ENCODE data around the gene DEGS1. TPM values are rescaled to one million over a fixed set of nuclear protein-coding genes. Genes with fewer than 3 reads are reported as not detected.

Gene DEGS1
- total and polyA plus RNA-seq, 10 donors: 29.2 to 102 (median 53.0) TPM

DNA sequence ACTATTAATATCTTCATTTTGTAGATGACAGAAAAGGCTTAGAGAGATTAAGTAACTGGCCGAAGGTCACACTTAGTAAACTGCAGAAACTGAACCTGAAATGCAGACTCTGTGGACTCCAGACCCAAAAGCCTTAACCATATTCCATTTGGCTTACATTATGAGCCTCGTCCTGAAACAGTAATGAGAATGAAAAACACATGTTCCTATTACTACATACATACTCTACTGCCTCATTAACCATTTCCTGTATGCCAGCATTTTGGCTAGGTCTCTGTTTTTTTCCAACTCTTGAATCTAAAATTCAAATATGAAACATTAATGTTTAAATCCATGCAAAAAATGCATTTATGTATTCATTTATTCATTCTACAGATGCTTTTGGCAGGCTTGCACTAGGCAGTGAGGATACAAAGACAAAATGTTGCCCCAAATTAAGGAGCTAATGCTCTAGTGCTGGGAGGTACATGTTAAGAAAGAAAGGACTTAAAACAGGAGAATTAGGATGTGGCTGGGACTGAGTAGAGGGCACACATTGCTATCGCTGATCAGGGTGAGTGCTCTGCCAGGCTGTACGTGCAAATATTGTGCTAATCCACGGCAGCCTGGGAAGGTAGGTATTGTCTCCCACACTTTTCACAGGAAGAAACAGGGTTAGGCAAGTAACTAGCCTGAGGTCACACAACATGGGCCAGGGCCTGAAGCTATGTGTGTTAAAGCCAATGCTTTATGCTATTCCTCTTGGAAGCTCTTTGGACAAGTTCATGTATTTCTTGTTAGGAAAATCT is 14.0 kb downstream of the DEGS1 start:
- Histone ChIP-seq H3K4me3 (no peak overlapping the region), H3K9me3 (no peaks in the 10 kb centered on the region), H3K4me1 (peaks cover 0 to 33% (median 6%) of the 10 kb centered on the region in 6 donors), H3K36me3 (peaks cover 0 to 40% (median 16%) of the 10 kb centered on the region in 6 donors), H3K27me3 (replicated peaks in 1 of 7) (no peaks in the 10 kb centered on the region), H3K27ac (peak overlapping the region in 2 of 8 donors; percentile 16 to 42)
- intact Hi-C loops (cut with DNase I; ENCODE audit: low total_unique reads): no loop called here
- TF ChIP-seq, protein P1, sequence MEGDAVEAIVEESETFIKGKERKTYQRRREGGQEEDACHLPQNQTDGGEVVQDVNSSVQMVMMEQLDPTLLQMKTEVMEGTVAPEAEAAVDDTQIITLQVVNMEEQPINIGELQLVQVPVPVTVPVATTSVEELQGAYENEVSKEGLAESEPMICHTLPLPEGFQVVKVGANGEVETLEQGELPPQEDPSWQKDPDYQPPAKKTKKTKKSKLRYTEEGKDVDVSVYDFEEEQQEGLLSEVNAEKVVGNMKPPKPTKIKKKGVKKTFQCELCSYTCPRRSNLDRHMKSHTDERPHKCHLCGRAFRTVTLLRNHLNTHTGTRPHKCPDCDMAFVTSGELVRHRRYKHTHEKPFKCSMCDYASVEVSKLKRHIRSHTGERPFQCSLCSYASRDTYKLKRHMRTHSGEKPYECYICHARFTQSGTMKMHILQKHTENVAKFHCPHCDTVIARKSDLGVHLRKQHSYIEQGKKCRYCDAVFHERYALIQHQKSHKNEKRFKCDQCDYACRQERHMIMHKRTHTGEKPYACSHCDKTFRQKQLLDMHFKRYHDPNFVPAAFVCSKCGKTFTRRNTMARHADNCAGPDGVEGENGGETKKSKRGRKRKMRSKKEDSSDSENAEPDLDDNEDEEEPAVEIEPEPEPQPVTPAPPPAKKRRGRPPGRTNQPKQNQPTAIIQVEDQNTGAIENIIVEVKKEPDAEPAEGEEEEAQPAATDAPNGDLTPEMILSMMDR (IDR thresholded peaks at IDR 0.05 in 8 of 11, conservative IDR thresholded peaks at IDR 0.05 in 3 of 11): no peak
- no peak for TF ChIP-seq POLR2A (IDR thresholded peaks at IDR 0.05)
- DNase-seq: no peak
- 71 to 84% (median 77%) methylated on average over 5 of the region's 5 CpGs for WGBS, 5 donors

GRCh38 chr1:224198572-224198971 is 15.5 kb downstream of the DEGS1 start:
- DNase-seq: no peak
- no peak overlapping the region for H3K27ac ChIP-seq
- H3K36me3 ChIP-seq: peaks cover 0 to 24% (median 1%) of the 10 kb centered on the region in 6 donors
- H3K27me3 ChIP-seq (replicated peaks in 1 of 7): no peaks in the 10 kb centered on the region
- intact Hi-C loops (cut with DNase I; ENCODE audit: low total_unique reads): no loop called here
- peaks cover under 1 to 30% (median 14%) of the 10 kb centered on the region in 6 donors for H3K4me1 ChIP-seq
- TF ChIP-seq POLR2AphosphoS5 (IDR thresholded peaks at IDR 0.05) (no peak), POLR2A (IDR thresholded peaks at IDR 0.05) (no peak)
- TF ChIP-seq, protein P1 (IDR thresholded peaks at IDR 0.05 in 8 of 11, conservative IDR thresholded peaks at IDR 0.05 in 3 of 11): no peak
- H3K4me3 ChIP-seq: no peak overlapping the region
- WGBS, 5 donors: 87 to 95% (median 93%) methylated on average over 4 of the region's 4 CpGs
- H3K9me3 ChIP-seq: no peaks in the 10 kb centered on the region

- H3K4me3 ChIP-seq: no peak overlapping the region
- H3K27me3 ChIP-seq (replicated peaks in 1 of 7): no peaks in the 10 kb centered on the region
- WGBS, 5 donors: 81 to 97% (median 88%) methylated on average over 2 of the region's 2 CpGs
- DNase-seq: no peak
- H3K4me1 ChIP-seq: peaks cover 11 to 41% (median 25%) of the 10 kb centered on the region in 6 donors
- peaks cover 0 to 13% (median 0%) of the 10 kb centered on the region in 6 donors for H3K36me3 ChIP-seq
- TF ChIP-seq POLR2A (IDR thresholded peaks at IDR 0.05): no peak
- TF ChIP-seq, protein P1 (IDR thresholded peaks at IDR 0.05 in 8 of 11, conservative IDR thresholded peaks at IDR 0.05 in 3 of 11): no peak
- no peak for TF ChIP-seq POLR2AphosphoS5 (IDR thresholded peaks at IDR 0.05)
- H3K9me3 ChIP-seq: no peaks in the 10 kb centered on the region
- H3K27ac ChIP-seq: no peak overlapping the region
- intact Hi-C loops (cut with DNase I; ENCODE audit: low total_unique reads): no loop called here
Observed at GRCh38 chr1:224199679-224200078, 16.6 kb downstream of the DEGS1 start.

DNA sequence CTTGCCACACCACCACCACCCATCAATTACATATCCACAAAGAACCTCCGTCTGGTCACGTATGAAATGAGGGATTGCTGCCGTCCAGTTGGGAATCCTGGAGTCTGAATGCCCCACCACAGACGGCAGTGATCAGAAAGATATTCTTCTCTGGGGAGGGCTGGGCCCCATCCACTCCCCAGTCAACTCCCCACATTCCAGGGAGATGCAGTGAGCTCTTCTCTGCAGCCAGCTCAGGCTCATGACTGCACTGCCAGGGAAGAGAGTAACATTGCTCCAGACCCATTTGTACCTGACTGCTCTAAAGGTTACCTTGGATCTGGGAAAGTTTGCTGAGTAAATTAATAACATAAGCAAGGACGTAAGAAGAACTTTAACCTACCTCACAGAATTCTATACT is 18.3 kb downstream of the DEGS1 start:
- DNase-seq: no peak
- H3K27ac ChIP-seq: no peak overlapping the region
- no peaks in the 10 kb centered on the region for H3K9me3 ChIP-seq
- whole genome bisulfite sequencing, 5 donors: 88 to 96% (median 91%) methylated on average over 5 of the region's 5 CpGs
- no peaks in the 10 kb centered on the region for H3K27me3 ChIP-seq (replicated peaks in 1 of 7)
- intact Hi-C loops (cut with DNase I; ENCODE audit: low total_unique reads): no loop called here
- TF ChIP-seq, protein P1 (IDR thresholded peaks at IDR 0.05 in 8 of 11, conservative IDR thresholded peaks at IDR 0.05 in 3 of 11): no peak
- TF ChIP-seq POLR2AphosphoS5 (IDR thresholded peaks at IDR 0.05): no peak
- TF ChIP-seq POLR2A (IDR thresholded peaks at IDR 0.05): no peak
- H3K4me1 ChIP-seq: peaks cover 15 to 48% (median 34%) of the 10 kb centered on the region in 6 donors
- no peak overlapping the region for H3K4me3 ChIP-seq
- no peaks in the 10 kb centered on the region for H3K36me3 ChIP-seq

Data from spleen (tissue), 11 donors.